ENCODE measurements around the gene AADAT.

Gene AADAT

DNA sequence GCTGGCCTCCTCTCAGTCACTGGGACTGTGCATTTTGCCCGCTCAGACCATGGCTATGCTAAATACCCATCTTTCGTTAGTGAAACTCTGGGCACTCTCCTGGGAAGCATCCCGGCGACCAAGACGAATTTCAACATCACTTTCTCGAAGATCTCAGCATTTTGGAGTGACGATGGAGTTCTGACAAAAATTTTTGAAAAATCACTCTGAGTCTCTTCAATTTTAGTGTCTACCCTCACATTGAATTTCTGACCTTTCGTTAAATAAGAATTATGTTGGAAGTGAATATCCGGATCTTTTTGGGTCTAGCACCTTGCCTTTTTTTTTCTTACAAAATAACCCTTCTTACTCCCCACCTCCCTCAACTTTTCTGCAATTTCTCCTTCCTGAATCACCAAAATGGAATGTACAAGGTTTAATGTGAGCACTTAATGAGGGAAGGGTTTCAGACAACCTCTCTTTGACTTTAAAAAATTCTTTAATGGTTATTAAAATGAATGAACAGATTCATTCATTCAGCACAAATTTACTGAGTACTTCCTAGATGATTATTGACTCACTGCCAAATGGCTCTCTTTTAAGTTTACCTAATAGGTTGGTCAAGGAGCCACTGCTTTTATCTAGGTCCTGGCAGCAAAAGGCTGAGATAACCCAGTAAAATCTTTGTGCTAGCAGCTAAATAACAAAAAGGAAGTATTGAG is 746 bp upstream of the AADAT start:
- Histone ChIP-seq H3K36me3 (ENCODE audit: control insufficient read depth, low read length) (no peaks in the 10 kb centered on the region), H3K79me2 (ENCODE audit: control insufficient read depth, low read length) (no peaks in the 10 kb centered on the region), H3K27ac (ENCODE audit: low read depth, low read length) (no peak overlapping the region), H3K27me3 (ENCODE audit: control insufficient read depth, low read length) (no peaks in the 10 kb centered on the region), H3K4me1 (ENCODE audit: control insufficient read depth, low read length) (no peaks in the 10 kb centered on the region), H3K9me3 (ENCODE audit: control insufficient read depth, insufficient read depth, low read length) (no peaks in the 10 kb centered on the region; the same call in 1 of the 2 replicates), H3F3A (ENCODE audit: control insufficient read depth, insufficient read depth) (no peaks in the 10 kb centered on the region), H3K9me2 (replicated peaks; ENCODE audit: control insufficient read depth, low read length) (no peaks in the 10 kb centered on the region), H3K4me3 (ENCODE audit: low read length) (no peak overlapping the region), H3K4me2 (ENCODE audit: low read length) (no peak overlapping the region), H4K20me1 (ENCODE audit: control insufficient read depth, insufficient read depth, low read depth, low read length) (no peaks in the 10 kb centered on the region)
- no peak for TF ChIP-seq EZH2phosphoT487 (IDR thresholded peaks at IDR 0.05; ENCODE audit: borderline replicate concordance, low read length)
- TF ChIP-seq, protein P1, sequence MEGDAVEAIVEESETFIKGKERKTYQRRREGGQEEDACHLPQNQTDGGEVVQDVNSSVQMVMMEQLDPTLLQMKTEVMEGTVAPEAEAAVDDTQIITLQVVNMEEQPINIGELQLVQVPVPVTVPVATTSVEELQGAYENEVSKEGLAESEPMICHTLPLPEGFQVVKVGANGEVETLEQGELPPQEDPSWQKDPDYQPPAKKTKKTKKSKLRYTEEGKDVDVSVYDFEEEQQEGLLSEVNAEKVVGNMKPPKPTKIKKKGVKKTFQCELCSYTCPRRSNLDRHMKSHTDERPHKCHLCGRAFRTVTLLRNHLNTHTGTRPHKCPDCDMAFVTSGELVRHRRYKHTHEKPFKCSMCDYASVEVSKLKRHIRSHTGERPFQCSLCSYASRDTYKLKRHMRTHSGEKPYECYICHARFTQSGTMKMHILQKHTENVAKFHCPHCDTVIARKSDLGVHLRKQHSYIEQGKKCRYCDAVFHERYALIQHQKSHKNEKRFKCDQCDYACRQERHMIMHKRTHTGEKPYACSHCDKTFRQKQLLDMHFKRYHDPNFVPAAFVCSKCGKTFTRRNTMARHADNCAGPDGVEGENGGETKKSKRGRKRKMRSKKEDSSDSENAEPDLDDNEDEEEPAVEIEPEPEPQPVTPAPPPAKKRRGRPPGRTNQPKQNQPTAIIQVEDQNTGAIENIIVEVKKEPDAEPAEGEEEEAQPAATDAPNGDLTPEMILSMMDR (IDR thresholded peaks at IDR 0.05; ENCODE audit: low read depth, low read length, poor library complexity, severe bottlenecking) = no peak

DNA sequence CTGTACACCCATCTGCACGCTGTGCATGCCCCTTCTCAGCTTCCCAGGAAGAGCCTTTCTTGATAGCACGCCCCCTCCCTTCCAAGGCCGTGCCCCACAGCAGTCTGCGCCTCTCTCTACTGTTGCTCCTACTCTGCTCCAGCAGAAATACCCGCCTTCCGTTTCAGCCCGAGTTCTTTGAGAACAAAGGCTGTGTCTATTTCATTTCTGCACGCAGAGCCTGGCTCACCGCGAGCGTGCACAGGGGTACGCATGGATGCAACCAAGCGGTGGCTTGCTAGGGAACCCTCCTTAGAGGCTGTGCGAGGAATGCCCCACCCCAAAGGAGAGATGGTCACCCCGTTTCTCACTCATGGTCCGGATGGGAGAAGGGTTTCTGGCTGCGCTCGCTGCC is 485 bp downstream of the AADAT start:
- Histone ChIP-seq H4K20me1 (ENCODE audit: control insufficient read depth, insufficient read depth, low read depth, low read length) (no peaks in the 10 kb centered on the region), H3K4me2 (ENCODE audit: low read length) (no peak overlapping the region), H3K79me2 (ENCODE audit: control insufficient read depth, low read length) (no peaks in the 10 kb centered on the region), H3K4me3 (ENCODE audit: low read length) (no peak overlapping the region), H3K36me3 (ENCODE audit: control insufficient read depth, low read length) (no peaks in the 10 kb centered on the region), H3K9me3 (ENCODE audit: control insufficient read depth, insufficient read depth, low read length) (no peaks in the 10 kb centered on the region; the same call in 1 of the 2 replicates), H3F3A (ENCODE audit: control insufficient read depth, insufficient read depth) (no peaks in the 10 kb centered on the region), H3K9me2 (replicated peaks; ENCODE audit: control insufficient read depth, low read length) (no peaks in the 10 kb centered on the region), H3K4me1 (ENCODE audit: control insufficient read depth, low read length) (no peaks in the 10 kb centered on the region), H3K27ac (ENCODE audit: low read depth, low read length) (no peak overlapping the region), H3K27me3 (ENCODE audit: control insufficient read depth, low read length) (no peaks in the 10 kb centered on the region)
- TF ChIP-seq EZH2phosphoT487 (IDR thresholded peaks at IDR 0.05; ENCODE audit: borderline replicate concordance, low read length) = no peak
- TF ChIP-seq, protein P1 (IDR thresholded peaks at IDR 0.05; ENCODE audit: low read depth, low read length, poor library complexity, severe bottlenecking) = no peak

DNA sequence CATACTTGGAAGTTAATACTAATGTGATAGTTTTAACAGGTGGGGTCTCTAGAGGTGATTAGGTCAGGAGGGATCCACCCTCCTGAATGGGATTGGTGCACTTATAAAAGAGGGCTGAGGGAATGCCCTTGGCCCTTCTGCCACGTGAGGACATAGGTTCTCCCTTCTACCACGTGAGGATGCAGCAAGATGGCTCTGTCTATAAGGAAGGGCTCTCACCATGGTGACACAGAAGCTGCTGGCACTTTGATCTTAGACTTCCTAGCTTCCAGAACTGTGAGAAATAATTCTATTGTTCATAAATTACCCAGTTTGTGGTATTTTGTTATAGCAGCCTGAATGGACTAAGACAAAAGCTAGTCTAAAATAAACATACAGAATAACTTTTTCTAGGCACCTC is 1.0 kb downstream of the AADAT start:
- Histone ChIP-seq H3K79me2 (ENCODE audit: control insufficient read depth, low read length) (no peaks in the 10 kb centered on the region), H3K9me3 (ENCODE audit: control insufficient read depth, insufficient read depth, low read length) (no peaks in the 10 kb centered on the region; the same call in 1 of the 2 replicates), H3K27ac (ENCODE audit: low read depth, low read length) (no peak overlapping the region), H3K36me3 (ENCODE audit: control insufficient read depth, low read length) (no peaks in the 10 kb centered on the region), H3K4me1 (ENCODE audit: control insufficient read depth, low read length) (no peaks in the 10 kb centered on the region), H4K20me1 (ENCODE audit: control insufficient read depth, insufficient read depth, low read depth, low read length) (no peaks in the 10 kb centered on the region), H3K4me2 (ENCODE audit: low read length) (no peak overlapping the region), H3K9me2 (replicated peaks; ENCODE audit: control insufficient read depth, low read length) (no peaks in the 10 kb centered on the region), H3F3A (ENCODE audit: control insufficient read depth, insufficient read depth) (no peaks in the 10 kb centered on the region), H3K4me3 (ENCODE audit: low read length) (no peak overlapping the region), H3K27me3 (ENCODE audit: control insufficient read depth, low read length) (no peaks in the 10 kb centered on the region)
- TF ChIP-seq, protein P1 (IDR thresholded peaks at IDR 0.05; ENCODE audit: low read depth, low read length, poor library complexity, severe bottlenecking) = no peak

All from DOHH2 (cell line).